GM12875 (cell line): ENCODE measurements around the gene COX4I1.

Experiments used
- H3K4me3 ChIP-seq: one replicate; pipeline ENCODE4 v1.5.1; 2011; ENCODE audit warnings: low read depth, low read length, control low read depth
- CTCF ChIP-seq: IDR thresholded peaks from 2 replicates; pipeline ENCODE4 v1.5.1; 2011; ENCODE audit warnings: low read depth, mild to moderate bottlenecking, control low read depth, inconsistent platforms, low read length, moderate library complexity, borderline replicate concordance; ENCODE audit not compliant: insufficient read depth

The COX4I1 gene

GRCh38 chr16:85752511-85753420 is 46.7 kb upstream of the COX4I1 start:
- H3K4me3 ChIP-seq, result no peak overlapping the region
- peak; percentile 73 for TF ChIP-seq CTCF

- TF ChIP-seq CTCF, result no peak
- H3K4me3 ChIP-seq, result no peak overlapping the region
Observed at GRCh38 chr16:85753559-85753958, 45.9 kb upstream of the COX4I1 start.

GRCh38 chr16:85753976-85754375 is 45.5 kb upstream of the COX4I1 start:
- no peak for TF ChIP-seq CTCF
- H3K4me3 ChIP-seq, result no peak overlapping the region

GRCh38 chr16:85754413-85754812 is 45.1 kb upstream of the COX4I1 start:
- no peak for TF ChIP-seq CTCF
- no peak overlapping the region for H3K4me3 ChIP-seq

- no peak for TF ChIP-seq CTCF
- H3K4me3 ChIP-seq, result peak overlapping the region; percentile 33
Observed at GRCh38 chr16:85755929-85756768, 43.3 kb upstream of the COX4I1 start.

- no peak overlapping the region for H3K4me3 ChIP-seq
- TF ChIP-seq CTCF, result no peak
Observed at GRCh38 chr16:85757341-85757822, 42.1 kb upstream of the COX4I1 start.

GRCh38 chr16:85759136-85759535 is 40.4 kb upstream of the COX4I1 start:
- no peak overlapping the region for H3K4me3 ChIP-seq
- TF ChIP-seq CTCF, result no peak
